A673 (cell line): ENCODE measurements around the gene ADGRF1.

Experiments
- CTCF ChIP-seq: fragments of 300-800, 200-600 bp; sonication (generic); conservative IDR thresholded peaks from 2 replicates; pipeline ENCODE4 v1.5.1; 2017; ENCODE audit warnings: low read depth, mild to moderate bottlenecking, antibody characterized with exemption, low read length, moderate library complexity, mixed read lengths
- EZH2 ChIP-seq: fragments of 200-600 bp; sonication (generic); IDR thresholded peaks from 2 replicates; pipeline ENCODE4 v1.6.1; 2017; ENCODE audit warnings: borderline replicate concordance, low read depth, mild to moderate bottlenecking, mixed read lengths, antibody characterized with exemption, low read length; ENCODE audit not compliant: poor library complexity, severe bottlenecking

GRCh38 chr6:47090881-47091280 lies 48.7 kb upstream of the ADGRF1 start:
- TF ChIP-seq CTCF = no peak
- no peak for TF ChIP-seq EZH2
